Type B pancreatic cell (in vitro differentiated cells): ENCODE results near the gene VIM. TPM values are rescaled to one million over a fixed set of nuclear protein-coding genes. Genes with fewer than 3 reads are reported as not detected.

Experiments
- DNase-seq: peaks from one replicate; pipeline ENCODE4 v3.0.0; 2021; ENCODE audit warnings: mixed read lengths; ENCODE audit not compliant: unreplicated experiment; ENCODE audit errors: extremely low spot score
- H3K27ac Mint-ChIP-seq: 2 replicates; pipeline ENCODE4 v1.8.0; 2021; ENCODE audit warnings: mild to moderate bottlenecking, mixed read lengths
- H3K27me3 Mint-ChIP-seq: 2 replicates; pipeline ENCODE4 v1.8.0; 2021; ENCODE audit warnings: mixed read lengths
- H3K36me3 Mint-ChIP-seq: 2 replicates; pipeline ENCODE4 v1.8.0; 2021; ENCODE audit warnings: mixed read lengths
- H3K4me1 Mint-ChIP-seq: one replicate; pipeline ENCODE4 v1.8.0; 2021; ENCODE audit warnings: mixed read lengths; ENCODE audit not compliant: unreplicated experiment
- H3K4me3 Mint-ChIP-seq: 2 replicates; pipeline ENCODE4 v1.8.0; 2021; ENCODE audit warnings: mild to moderate bottlenecking, mixed read lengths
- H3K9me3 Mint-ChIP-seq: 2 replicates; pipeline ENCODE4 v1.8.0; 2021; ENCODE audit warnings: mixed read lengths
- total RNA-seq: library from RNA; stranded (reverse); gene quantifications from 2 replicates; pipeline ENCODE4 v1.2.1, GENCODE V29; 2021; ENCODE audit warnings: low replicate concordance
- TF ChIP-seq, protein P1 (sequence below): fragments of 200-600 bp; sonication (generic); conservative IDR thresholded peaks from 2 replicates; pipeline ENCODE4 v1.5.0; 2021; ENCODE audit warnings: antibody characterized with exemption, mild to moderate bottlenecking

VIM gene
- total RNA-seq, 1 donor from 2014 or later: 2,500 TPM

DNA sequence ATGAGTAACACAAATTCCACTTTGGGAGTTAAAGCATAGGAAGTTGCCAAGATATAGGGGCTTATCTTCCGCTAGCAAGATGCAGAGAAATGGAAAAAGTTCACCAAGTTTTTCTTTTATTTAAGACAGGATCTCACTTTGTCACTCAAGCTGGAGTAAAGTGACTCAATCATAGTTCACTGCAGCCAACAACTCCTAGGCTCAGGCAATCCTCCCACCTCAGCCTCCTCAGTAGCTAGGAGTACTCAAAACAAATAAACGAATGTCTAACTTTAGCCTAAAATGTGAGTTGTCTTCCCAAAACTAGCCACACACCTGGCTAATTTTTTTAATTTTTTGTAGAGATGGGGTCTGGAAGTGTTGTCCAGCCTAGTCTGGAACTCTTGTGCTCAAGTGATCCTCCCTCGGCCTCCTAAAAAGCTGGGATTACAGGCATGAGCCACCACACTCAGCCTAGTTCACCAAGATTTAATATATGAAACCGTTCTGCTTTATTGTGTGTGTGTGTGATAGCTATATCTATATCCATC, 9.9 kb downstream of the VIM start:
- H3K36me3 Mint-ChIP-seq: peaks cover 31% of the 10 kb centered on the region
- H3K27ac Mint-ChIP-seq: no peak overlapping the region
- H3K9me3 Mint-ChIP-seq: peaks cover 3% of the 10 kb centered on the region
- TF ChIP-seq, protein P1, sequence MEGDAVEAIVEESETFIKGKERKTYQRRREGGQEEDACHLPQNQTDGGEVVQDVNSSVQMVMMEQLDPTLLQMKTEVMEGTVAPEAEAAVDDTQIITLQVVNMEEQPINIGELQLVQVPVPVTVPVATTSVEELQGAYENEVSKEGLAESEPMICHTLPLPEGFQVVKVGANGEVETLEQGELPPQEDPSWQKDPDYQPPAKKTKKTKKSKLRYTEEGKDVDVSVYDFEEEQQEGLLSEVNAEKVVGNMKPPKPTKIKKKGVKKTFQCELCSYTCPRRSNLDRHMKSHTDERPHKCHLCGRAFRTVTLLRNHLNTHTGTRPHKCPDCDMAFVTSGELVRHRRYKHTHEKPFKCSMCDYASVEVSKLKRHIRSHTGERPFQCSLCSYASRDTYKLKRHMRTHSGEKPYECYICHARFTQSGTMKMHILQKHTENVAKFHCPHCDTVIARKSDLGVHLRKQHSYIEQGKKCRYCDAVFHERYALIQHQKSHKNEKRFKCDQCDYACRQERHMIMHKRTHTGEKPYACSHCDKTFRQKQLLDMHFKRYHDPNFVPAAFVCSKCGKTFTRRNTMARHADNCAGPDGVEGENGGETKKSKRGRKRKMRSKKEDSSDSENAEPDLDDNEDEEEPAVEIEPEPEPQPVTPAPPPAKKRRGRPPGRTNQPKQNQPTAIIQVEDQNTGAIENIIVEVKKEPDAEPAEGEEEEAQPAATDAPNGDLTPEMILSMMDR: no peak
- no peak for DNase-seq
- no peaks in the 10 kb centered on the region for H3K27me3 Mint-ChIP-seq
- H3K4me1 Mint-ChIP-seq: peaks cover 16% of the 10 kb centered on the region
- no peak overlapping the region for H3K4me3 Mint-ChIP-seq

DNA sequence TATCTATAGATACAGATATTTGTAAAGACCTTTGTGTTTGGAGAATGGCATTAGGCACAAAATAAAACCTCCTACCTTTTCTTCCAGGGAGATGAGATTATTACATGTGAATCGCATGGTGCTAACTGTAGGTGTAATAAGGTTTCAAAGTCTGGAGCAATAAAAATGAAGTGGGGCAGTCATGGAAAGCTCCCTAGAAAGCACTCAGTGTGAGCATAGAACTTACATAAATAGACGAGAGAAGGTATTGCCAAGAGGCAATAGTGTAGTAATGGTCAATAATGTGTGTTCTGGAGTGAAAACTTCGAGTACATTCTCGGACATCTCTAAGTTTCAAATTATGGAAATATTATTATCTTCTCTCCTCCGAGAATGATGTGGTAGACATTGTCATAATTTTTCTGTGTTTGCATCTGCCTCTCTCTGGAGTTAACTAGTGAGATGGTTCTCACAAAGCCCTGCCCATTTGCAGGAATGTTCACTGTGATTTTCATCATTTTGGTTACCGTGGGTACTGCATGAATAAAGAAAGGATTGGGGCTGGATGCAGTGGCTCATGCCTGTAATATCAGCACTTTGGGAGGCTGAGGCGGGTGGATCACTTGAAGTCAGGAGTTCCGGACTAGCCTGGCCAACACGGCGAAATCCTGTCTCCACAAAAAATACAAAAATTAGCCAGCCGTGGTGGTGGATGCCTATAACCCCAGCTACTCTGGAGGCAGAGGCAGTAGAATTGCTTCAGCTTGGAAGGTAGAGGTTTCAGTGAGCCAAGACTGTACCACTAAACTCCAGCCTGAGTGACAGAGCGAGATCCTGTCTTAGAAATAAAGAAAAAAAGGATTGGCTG, 10.6 kb downstream of the VIM start:
- TF ChIP-seq, protein P1: no peak
- Mint-ChIP-seq H3K4me1 (peaks cover 16% of the 10 kb centered on the region), H3K36me3 (peaks cover 27% of the 10 kb centered on the region), H3K27me3 (no peaks in the 10 kb centered on the region), H3K9me3 (peaks cover 4% of the 10 kb centered on the region), H3K27ac (no peak overlapping the region), H3K4me3 (no peak overlapping the region)
- DNase-seq: no peak

DNA sequence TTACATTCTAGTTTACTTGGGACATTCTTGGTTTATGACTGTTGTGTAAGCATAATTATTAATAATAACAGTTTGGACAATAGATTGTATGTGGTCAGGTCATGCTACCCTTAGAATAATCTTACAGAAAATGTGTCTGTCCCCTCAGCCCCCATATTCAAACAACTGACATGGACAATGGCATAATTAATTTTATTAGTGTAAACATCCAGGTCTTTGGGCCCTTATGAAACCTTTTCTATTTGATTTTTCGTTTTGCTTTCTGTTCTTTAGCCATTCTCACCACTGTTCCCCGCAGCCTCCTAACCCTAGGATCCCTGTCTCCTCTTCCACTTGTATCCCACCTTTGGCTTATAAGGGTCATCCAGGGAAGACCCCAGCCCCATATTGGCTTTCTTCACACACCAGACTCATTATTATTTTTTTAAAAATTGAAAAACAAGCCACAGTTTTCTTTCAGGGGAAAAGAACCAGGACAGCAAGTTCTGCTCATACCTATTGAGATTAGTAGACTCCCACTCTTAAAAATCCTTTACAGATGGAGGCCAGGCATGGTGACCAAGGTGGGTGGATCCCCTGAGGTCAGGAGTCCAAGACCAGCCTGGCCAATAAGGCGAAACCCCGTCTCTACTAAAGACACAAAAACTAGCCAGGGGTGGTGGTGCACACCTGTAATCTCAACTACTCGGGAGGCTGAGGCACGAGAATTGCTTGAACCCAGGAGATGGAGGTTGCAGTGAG, 11.5 kb downstream of the VIM start:
- Mint-ChIP-seq H3K36me3 (peaks cover 22% of the 10 kb centered on the region), H3K9me3 (peaks cover 4% of the 10 kb centered on the region), H3K27me3 (no peaks in the 10 kb centered on the region), H3K4me1 (peaks cover 12% of the 10 kb centered on the region), H3K4me3 (no peak overlapping the region), H3K27ac (no peak overlapping the region)
- no peak for DNase-seq
- TF ChIP-seq, protein P1: no peak

DNA sequence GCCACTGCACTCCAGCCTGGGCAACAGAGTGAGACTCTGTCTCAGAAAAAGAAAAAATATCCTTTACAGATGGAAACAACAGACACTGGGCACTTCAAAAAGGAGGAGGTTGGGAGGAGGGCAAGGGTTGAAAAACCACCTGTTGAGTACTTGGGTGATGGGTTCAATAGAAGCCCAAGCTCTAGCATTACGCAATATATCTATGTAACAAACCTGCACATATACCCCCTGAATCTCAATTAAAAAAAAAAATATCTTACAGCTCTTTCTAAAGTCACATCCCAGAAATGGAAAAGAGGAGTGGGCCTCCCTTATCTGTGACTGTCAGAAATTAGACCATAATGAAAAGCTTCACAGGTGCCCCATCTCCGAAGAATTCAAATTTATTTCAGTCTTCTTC, 12.1 kb downstream of the VIM start:
- H3K27me3 Mint-ChIP-seq: no peaks in the 10 kb centered on the region
- H3K4me1 Mint-ChIP-seq: peaks cover 15% of the 10 kb centered on the region
- TF ChIP-seq, protein P1: no peak
- DNase-seq: no peak
- H3K9me3 Mint-ChIP-seq: peaks cover 4% of the 10 kb centered on the region
- H3K36me3 Mint-ChIP-seq: peaks cover 17% of the 10 kb centered on the region
- H3K4me3 Mint-ChIP-seq: no peak overlapping the region
- no peak overlapping the region for H3K27ac Mint-ChIP-seq

DNA sequence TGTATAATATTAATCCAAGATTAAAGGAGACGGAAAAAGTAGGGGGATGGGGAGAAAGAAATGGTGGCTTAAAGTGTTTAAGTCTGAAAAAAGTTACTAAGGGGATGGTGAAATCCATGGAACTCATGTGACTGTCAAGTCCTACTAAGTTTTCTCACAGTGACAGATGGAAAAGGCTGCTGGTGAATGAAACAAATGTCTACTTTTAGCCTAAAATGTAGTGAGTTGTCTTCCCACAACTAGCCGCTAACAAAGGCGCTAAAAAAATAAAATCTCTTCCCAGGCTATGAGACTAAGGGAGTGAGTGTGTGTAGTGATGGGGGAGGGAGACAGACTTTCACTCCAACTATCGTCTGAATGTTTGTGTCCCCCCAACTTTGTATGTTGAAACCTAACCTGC, 12.6 kb downstream of the VIM start:
- Mint-ChIP-seq H3K9me3 (peaks cover 4% of the 10 kb centered on the region), H3K27ac (no peak overlapping the region), H3K27me3 (no peaks in the 10 kb centered on the region), H3K4me3 (no peak overlapping the region), H3K36me3 (peaks cover 13% of the 10 kb centered on the region), H3K4me1 (peaks cover 15% of the 10 kb centered on the region)
- TF ChIP-seq, protein P1: no peak
- DNase-seq: no peak
